HG03280 (cell line): ENCODE data around the gene FAM174B.

Source experiments
- ATAC-seq: cut with Tn5 transposase; IDR thresholded peaks from one replicate; pipeline ENCODE4 v1.9.1; 2021; ENCODE audit warnings: mild to moderate bottlenecking, moderate library complexity; ENCODE audit not compliant: unreplicated experiment

FAM174B gene

DNA sequence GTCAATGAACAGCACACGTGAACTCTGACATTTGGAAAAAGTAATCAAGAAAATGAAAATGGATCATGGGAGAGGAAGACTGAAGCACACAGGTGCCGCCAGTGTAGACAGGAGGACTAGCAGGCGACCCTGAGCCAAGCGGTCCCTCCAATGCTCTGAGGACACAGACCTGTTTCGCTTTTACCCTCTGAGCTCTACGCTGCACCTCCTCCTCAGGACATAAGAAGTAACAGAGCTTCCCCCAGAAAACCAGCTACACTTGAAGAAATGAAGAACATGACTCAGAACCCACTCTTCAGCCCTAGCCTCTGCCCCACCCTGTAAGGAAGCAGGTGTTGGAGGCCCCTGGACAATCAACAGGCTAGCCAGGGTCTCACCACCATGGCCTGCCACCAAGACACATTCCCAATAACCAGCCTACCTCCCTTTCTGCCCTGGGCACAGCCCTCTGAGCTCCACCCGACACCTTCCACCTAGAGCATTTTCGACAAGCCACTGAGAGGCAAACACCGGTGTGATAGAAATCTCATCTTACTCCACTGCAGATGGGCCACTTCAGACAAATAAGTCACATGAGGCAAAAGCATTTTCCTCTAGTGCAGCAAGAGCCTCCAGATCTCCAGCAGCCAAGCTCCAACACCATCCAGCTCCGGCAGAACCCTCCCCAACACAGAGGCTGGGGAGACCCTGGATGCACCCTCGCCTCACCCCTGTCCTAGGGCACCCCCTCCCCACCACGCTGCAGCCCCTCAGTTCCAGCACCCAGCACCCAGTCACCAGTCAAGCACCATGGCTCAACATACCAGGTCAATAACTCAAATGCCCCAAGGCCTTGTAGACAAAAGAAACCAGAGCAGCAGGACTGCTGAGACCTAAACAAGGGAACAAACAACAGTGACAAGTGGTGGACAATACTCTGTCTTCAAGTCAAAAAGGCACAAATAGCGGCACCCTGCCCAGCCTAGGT is 11.4 kb downstream of the FAM174B start:
- ATAC-seq: no peak

DNA sequence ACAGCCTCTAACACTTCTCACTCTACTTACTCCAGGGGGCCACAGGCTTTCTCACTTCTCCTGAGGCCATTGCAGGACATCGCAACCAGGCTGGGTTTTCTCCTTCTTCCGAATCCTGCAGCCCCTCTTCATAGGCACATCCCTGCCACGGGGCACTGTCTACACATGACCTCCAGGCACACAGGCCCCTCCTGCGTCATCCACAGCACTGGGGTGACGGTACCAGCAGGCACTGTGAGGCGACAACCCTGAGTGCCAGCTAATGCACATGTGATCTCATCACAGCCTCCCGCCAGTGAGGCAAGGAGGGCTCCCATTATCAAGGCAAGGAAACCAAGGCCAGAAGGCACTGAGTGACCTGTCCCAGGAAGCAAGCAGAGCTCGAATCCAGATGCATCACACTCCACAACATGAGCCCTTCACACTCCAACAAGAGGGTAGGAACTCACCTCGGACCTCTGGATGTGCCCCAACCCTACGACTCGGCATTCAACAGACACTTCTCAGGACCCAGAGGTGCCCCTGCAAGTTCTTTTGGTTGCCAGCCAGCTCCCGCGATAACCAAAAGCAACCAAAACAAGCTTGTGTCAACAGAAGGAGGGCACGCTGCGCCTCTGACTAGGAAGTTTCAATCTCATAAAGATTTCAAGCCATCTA is 16.7 kb downstream of the FAM174B start:
- ATAC-seq: no peak

DNA sequence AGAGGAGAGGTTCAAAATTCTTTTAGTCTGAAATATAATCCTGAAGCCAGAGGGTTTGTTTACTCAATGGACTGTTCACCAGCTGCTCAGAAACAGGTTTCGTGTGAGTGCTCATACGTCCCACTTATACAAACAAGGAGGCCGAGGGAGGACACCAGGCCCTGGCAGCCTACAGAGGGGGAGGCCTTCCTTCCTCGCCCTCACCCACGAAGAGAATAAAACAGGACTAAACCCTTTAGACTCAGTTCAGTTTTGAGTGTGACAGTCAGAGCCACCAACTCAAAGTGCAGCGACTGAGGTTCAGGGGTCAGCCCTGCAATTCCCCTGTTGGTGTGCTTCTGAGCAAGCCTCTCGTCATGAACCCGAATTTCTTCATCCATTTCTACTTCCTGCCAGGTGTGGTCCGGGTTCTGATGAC is 17.3 kb downstream of the FAM174B start:
- no peak for ATAC-seq

DNA sequence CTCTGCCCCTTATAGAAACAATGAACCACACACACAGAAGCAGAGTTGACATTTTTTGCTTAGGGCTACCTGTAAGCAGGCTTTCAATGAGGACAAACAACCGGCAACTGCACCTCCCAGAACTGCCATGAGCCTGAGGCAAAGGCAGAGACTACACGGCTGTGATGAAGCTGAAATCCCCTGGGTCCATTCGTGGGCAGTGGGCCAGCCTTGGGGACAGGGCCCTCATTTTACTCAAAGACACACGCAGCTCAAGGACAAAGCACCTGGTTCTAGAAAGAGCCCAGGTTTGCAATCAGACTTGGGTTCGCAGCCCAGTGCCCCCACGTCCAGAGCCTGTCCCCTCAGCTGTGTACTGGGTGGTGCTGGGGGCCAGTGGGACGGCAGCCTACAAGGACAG is 17.9 kb downstream of the FAM174B start:
- no peak for ATAC-seq

DNA sequence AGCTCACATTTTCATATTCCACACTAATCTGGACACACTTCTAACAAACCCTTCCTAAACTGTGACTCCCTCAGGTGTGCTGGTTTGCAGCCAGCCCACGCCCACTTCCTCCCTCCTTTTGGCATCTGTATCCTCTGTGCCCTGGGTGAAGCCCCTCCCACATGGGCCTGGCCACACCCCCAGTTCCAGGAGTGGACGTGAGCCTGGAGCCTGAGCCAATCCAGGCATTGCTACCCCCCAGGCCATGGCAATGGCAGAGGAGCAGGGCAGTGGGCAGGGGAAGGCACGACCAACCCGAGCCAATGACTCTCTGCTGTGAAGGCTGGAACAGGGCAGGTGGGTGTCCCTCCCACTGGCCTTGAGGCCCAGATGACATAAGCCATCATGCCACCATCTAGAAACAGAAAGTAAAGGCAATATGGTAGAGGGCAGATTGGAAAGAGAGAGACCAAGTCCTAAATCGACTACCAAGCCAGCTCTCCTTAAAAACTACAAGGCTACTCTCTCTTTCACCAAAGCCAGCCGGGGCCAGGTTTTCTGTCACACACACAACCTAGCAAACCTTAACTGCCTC is 18.6 kb downstream of the FAM174B start:
- ATAC-seq: no peak

DNA sequence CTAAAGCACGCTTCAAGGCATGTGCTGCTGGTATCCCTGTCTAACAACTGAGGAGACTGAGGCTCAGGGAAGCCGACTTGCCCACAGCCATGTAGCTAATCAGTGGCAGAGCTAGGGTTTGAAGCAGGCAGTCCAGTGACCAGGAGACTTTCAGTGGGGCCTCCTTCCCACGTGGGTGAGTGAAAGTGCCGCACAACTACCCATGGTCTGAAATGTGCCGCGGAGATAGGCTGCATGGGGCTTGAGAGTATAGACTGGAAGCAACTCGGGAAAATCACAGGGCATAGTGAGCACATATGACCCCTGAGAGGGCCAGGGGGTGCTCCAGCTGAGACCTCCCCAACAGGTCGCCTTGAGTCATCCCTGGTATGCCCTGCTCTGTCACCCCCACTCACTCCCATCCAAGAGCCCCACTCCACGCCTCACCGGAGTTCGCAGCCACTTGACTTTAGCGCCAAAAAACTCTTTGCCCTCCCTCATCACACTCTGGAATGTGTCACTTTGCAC is 19.1 kb downstream of the FAM174B start:
- ATAC-seq: no peak

DNA sequence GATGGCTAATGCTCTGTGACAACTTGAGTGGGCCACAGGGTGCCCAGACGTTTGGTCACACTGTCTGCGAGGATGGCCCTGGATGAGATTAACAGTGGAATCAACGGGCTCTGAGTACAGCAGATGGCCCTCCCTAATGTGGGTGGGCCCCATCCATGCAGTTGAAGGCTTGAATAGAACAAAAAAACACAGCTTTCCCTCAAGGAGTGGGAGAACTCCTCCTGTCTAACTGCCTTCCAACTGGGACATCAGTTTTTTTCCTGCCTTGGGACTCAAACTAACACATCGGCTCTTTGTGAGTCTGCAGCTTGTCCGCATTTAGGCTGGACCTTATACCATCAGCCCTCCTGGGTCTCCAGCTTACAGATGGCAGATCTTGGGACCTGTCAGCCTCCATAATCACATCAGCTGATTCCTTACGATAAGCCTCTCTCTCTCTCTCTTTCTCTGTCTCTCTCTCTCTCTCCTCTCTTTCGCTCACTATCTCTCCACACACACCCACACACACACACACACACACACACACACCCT is 20.8 kb downstream of the FAM174B start:
- no peak for ATAC-seq

DNA sequence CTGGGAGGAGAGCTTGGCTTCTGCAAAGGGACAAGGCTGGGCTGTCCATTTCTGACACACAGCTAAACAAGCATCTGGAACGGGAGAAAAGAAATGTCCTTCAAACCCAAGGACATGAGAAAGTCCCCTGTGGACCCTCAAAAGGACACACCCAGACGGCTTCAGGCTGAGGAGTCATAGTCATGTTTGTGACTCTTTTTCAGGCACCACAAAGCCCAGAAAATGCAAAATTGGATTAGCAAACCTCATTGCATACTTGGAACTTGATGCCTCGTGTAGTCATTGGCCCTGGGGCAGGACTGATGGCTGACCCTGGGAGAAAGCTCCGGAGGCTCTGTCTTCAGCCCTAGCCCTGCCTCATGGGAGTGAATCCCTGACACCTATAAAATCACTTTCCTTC is 21.5 kb downstream of the FAM174B start:
- no peak for ATAC-seq

DNA sequence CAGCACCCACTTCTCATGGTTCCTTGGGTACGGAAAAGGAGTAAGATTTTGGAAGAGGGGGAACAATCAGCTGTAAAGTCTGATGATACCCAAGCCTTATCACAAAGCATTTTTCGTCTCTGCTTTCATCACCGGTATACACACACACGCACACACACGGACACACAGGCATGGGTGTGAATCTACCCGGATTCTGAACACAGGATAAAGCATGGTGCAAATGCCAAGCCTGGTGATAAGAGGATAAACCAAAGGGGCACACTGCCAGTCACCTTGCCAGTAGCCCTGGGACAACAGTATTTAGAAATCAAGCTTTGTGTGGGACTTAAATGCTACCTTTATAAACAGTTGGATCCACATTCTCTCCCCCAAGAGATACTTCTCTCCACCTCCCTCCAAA is 22.2 kb downstream of the FAM174B start:
- ATAC-seq: no peak

DNA sequence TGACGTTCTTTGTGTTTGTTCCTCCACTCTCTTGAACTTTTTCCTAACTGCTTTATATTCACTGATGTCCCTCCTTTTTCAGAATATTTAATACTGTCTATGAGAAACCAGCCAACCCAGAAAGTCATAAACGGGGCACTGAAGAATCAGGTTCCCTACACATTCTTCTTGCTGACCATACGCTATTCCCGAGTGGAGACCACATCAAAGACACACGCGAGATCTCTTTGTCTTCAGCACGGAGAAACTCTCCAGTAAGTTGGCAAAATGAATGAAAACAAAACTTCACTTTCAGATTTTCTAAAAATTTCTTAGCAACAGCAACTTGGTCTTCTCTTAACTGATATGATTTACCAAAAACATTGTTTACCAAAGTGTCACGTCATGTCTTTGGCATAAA is 22.6 kb downstream of the FAM174B start:
- no peak for ATAC-seq

DNA sequence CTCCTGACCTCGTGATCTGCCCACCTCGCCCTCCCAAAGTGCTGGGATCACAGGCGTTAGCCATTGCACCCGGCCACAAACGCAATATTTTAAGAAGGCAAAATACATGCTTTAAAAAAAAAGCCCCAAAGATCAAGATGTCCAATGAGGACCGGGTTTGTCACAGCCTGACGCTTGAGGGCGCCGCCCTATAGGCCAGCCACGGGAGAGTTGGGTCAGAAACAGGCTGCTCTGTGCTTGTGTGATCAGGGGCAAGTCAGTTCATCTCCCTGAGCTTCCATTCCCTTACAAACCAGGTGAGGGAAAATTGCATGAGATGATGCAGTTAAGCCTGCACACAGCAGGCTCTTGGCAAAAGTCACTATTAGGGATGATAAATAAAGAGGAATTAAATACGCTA is 23.9 kb downstream of the FAM174B start:
- ATAC-seq: no peak

DNA sequence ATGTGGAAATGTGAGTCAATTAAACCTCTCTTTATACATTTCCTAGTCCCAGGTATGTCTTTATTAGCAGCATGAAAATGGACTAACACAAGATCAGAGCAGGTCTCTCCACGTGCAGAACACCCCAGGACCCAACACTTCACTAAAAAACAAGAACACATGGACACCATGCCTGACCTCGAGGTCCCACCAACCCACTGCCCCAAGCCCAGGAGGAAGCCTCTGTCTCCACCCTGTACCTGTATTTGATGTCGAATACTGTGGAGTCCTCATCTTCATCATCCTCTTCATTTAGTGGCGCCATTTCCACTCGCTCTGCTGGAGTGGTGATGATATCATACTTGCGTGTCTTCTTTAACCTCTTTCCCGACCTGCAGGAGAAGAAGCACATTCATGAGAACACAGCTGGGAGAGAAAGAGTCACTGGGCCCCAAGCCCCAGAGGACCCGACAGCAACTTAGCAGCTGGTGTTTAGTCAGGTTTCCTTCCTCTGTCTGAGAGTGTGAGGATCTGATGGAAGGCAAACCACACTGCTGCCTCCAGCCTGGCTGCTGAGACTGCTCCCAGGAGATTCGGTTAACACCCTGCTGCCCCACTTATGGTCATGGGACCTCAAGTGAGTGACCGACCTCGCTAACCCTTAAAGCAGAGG is 25.5 kb downstream of the FAM174B start:
- ATAC-seq: no peak

DNA sequence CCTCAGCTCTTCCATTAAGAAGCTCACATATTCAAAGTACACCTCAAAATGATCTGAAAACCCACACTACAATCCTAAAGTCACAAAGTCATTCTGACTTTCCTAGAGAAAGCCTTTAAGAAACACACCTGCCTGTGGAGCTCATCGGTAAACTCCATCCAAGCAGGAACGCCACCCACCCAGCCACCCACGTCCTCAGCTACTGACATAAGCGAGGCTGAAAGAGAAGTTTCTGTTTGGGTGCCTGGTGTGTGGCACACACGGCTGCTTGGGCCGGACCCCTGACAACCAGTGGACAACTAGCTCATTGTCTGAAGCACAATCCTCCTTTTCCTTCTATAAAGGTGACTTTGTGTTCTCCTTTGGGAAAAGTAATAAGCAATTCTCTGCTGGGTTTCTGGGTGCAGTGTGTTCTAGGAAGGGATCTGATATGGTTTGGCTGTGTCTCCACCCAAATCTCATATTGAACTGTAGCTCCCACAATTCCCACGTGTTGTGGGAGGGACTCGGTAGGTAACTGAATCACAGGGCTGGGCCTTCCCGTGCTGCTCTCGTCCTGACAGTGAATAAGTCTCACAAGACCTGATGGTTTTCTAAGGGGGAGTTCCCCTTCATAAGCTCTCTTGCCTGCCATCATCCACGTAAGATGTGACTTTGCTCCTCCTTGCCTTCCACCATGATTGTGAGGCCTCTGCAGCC is 26.1 kb downstream of the FAM174B start:
- ATAC-seq: no peak

DNA sequence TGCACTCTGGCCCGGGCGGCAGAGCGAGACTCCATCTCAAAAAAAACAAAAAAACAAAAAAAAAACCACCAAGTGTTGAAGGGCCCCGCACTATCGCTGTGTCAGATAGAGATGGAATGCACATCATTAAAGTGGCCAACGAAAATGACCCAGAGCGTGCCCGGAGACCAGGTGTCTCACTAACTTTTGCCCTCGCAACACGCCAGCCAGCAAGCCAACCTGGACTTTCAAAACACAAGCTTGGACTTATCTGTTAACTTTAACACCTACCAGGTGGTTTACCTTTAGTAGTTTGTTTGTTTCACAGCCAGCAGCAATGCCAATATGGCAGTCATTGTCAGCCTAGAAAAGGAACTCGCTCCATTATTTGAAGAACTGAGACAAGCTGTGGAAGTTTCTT is 28.6 kb downstream of the FAM174B start:
- no peak for ATAC-seq

DNA sequence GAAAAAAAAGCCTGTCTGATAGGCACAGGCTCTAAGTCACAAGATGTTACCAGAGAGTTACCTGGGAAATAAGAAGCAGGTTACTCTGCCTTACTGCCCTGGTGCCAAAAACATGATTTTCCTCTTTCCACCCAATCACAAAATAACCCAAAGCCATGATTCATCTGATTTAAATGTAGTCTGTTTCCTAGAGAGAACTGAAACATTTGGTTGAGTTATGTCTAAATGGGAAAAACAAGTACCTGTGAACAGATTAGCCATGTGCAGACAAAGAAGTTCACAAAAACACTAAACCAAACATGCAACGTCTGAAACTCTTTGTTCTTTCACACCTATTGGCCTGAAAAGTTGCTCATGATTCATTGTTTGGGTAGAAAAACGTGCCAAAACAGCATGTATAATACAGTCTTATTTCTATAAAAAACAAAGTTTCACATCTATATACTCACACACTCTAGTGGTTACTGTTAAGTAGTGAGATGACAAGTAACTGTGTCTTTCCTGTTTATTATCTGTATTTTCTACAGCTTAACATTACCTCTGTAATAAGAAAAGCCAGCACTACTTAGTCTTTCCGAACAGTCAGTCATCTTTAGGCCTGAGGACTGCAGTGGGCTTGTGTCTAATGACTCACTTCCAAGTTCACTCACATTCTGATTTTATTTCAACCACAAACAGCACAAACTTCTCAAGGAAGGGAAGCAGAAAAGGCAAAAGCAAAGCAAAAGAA is 30.2 kb downstream of the FAM174B start:
- ATAC-seq: peak; percentile 71

DNA sequence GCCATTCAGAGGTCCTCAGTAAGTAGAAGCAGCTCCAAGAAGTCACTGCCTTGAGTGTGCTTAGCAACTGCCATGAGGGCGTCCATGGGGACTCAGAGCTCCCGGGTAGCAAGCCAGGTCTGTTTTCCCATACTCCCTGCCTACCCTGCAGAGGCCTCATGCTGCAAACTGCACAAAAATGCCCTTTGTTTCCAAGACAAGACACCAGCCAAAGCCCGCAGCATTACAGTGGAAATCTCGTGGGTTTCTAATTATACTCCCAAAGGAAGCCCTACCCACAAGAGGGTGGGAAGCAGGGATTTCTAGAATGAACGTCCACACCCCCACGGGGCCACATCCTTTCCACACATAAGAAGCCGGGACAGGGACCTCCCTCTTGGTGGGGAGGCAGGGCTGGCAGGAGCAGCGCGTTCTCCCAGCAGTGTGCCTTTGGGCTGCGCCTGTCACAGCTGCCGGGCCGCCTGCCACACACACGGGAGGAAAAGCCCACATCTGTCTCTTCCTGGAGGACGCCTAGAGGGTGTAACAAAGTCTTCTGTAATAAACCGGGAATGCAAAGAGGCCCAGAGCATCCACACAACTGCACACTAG is 31.1 kb downstream of the FAM174B start:
- ATAC-seq: no peak

DNA sequence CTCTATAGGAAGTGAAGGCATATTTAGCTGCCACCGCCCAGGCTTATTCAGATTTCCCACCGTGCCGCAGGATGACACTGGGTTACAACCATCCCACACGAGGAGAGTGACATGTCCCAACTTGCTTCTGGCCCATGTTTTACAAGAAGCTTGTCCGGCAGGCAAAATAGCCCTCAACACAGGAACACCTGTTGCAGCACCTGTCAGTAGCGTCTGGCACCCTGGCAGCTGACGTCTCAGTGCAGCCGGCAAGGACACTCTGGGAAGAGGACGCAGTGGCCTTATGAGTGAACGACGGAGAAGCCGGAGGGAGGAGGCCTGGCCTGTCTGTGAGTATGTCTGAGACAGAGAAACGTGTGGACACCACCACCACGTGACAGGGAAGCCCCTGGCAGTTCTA is 32.1 kb downstream of the FAM174B start:
- ATAC-seq: no peak

DNA sequence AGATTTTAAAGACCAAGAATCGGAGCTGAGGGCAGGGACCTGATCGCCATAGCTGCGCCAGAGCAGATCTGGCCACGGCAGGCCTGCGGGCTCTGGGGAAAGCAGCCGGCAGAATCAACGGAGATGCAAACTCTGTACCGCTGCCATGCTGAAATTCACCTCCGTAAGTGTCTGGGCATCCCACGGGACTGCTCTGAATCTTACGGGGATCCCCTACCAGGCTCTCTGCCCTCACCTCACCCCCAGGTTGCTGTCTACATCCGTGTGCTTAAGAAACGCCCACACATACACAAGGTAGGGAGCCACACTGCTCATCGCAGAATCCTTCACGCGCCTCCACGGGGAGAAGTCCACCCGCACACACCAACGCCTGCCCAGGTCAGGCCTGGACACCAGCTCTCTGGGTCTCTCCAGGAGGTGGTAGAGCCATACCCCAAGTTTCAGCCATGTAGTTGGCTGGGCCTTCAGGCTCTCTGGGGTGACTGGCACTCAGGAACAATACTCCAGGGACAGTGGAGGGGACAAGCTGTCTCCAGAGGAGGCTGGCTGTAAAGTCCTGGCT is 33.5 kb downstream of the FAM174B start:
- ATAC-seq: no peak

DNA sequence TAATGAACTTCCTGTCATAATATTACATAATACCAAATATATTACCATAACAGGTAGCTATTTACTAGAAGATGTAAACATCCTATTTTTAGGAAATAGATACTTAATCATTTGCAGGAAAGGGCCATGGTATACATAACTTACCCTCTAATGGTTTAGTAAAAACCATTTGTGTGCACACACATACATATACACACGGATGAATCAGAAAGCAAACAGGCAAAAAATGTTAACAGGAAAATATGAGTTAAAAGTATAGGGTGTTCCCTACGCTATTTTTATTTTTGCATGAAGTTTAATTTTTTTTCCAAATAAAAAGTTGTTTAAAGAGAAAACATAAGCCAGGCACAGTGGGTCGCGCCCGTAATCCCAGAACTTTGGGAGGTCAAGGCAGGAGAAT is 34.6 kb downstream of the FAM174B start:
- ATAC-seq: no peak
